Liver (tissue), 3 donors: ENCODE measurements around the gene SUGCT.

Experiments
- CTCF ChIP-seq: fragments of 150-350 bp; IDR thresholded peaks from 2 replicates; pipeline ENCODE4 v1.5.1; 2017; ENCODE audit warnings: improper control_type of control experiment, low read depth, low read length; ENCODE audit not compliant: missing input control
- EGR1 ChIP-seq, 2 donors: IDR thresholded peaks; 2 replicates each; pipeline ENCODE4 v1.6.1; 2016 to 2018; ENCODE audit warnings: antibody characterized with exemption in 2 of 2, low read depth in 2 of 2
- FOXA1 ChIP-seq: IDR thresholded peaks from 2 replicates; pipeline ENCODE4 v1.6.1; 2016; ENCODE audit warnings: antibody characterized with exemption
- FOXA2 ChIP-seq: IDR thresholded peaks from 2 replicates; pipeline ENCODE4 v1.6.1; 2016; ENCODE audit warnings: antibody characterized with exemption
- GABPA ChIP-seq, 2 donors: IDR thresholded peaks in 1 of 2; conservative IDR thresholded peaks in 1 of 2; 2 replicates each; pipeline ENCODE4 v1.6.1; 2016; ENCODE audit warnings: antibody characterized with exemption in 2 of 2, mild to moderate bottlenecking in 1 of 2, moderate library complexity in 1 of 2
- JUND ChIP-seq, 2 donors: IDR thresholded peaks; 2 replicates each; pipeline ENCODE4 v1.6.1; 2016; ENCODE audit warnings: antibody characterized with exemption in 2 of 2
- NR2F2 ChIP-seq: IDR thresholded peaks from 2 replicates; pipeline ENCODE4 v1.6.1; 2016; ENCODE audit warnings: antibody characterized with exemption
- RXRA ChIP-seq, 2 donors: IDR thresholded peaks; 2 replicates each; pipeline ENCODE4 v1.6.1; 2017 to 2018; ENCODE audit warnings: antibody characterized with exemption in 2 of 2, mild to moderate bottlenecking in 1 of 2
- SP1 ChIP-seq: IDR thresholded peaks from 2 replicates; pipeline ENCODE4 v1.6.1; 2018; ENCODE audit warnings: antibody characterized with exemption, mild to moderate bottlenecking
- TAF1 ChIP-seq: conservative IDR thresholded peaks from 2 replicates; pipeline ENCODE4 v1.6.1; 2016; ENCODE audit warnings: antibody characterized with exemption, mild to moderate bottlenecking
- ZBTB33 ChIP-seq: IDR thresholded peaks from 2 replicates; pipeline ENCODE4 v1.6.1; 2016; ENCODE audit warnings: antibody characterized with exemption
- TF ChIP-seq, protein P1 (sequence below): IDR thresholded peaks from 2 replicates; pipeline ENCODE4 v1.6.1; 2016; ENCODE audit warnings: antibody characterized with exemption, mild to moderate bottlenecking
- TF ChIP-seq, protein P2 (sequence below): IDR thresholded peaks from 2 replicates; pipeline ENCODE4 v1.6.1; 2016; ENCODE audit warnings: antibody characterized with exemption
- TF ChIP-seq, protein P3 (sequence below): IDR thresholded peaks from 2 replicates; pipeline ENCODE4 v1.6.1; 2016; ENCODE audit warnings: antibody characterized with exemption
- donor health status: healthy.
- donor health status: healthy.

- TF ChIP-seq SP1 (no peak), CTCF (no peak), TAF1 (no peak), GABPA (IDR thresholded peaks at IDR 0.05 in 1 of 2, conservative IDR thresholded peaks at IDR 0.05 in 1 of 2) (no peak), NR2F2 (no peak), EGR1 (IDR thresholded peaks at IDR 0.05; ENCODE audit: low read depth in 2 of 2) (no peak), ZBTB33 (no peak), RXRA (IDR thresholded peaks at IDR 0.05) (no peak), FOXA2 (no peak), JUND (IDR thresholded peaks at IDR 0.05) (no peak), FOXA1 (no peak)
- TF ChIP-seq, protein P1, sequence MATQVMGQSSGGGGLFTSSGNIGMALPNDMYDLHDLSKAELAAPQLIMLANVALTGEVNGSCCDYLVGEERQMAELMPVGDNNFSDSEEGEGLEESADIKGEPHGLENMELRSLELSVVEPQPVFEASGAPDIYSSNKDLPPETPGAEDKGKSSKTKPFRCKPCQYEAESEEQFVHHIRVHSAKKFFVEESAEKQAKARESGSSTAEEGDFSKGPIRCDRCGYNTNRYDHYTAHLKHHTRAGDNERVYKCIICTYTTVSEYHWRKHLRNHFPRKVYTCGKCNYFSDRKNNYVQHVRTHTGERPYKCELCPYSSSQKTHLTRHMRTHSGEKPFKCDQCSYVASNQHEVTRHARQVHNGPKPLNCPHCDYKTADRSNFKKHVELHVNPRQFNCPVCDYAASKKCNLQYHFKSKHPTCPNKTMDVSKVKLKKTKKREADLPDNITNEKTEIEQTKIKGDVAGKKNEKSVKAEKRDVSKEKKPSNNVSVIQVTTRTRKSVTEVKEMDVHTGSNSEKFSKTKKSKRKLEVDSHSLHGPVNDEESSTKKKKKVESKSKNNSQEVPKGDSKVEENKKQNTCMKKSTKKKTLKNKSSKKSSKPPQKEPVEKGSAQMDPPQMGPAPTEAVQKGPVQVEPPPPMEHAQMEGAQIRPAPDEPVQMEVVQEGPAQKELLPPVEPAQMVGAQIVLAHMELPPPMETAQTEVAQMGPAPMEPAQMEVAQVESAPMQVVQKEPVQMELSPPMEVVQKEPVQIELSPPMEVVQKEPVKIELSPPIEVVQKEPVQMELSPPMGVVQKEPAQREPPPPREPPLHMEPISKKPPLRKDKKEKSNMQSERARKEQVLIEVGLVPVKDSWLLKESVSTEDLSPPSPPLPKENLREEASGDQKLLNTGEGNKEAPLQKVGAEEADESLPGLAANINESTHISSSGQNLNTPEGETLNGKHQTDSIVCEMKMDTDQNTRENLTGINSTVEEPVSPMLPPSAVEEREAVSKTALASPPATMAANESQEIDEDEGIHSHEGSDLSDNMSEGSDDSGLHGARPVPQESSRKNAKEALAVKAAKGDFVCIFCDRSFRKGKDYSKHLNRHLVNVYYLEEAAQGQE, result no peak
- TF ChIP-seq, protein P2, sequence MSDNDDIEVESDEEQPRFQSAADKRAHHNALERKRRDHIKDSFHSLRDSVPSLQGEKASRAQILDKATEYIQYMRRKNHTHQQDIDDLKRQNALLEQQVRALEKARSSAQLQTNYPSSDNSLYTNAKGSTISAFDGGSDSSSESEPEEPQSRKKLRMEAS, result no peak
- TF ChIP-seq, protein P3, sequence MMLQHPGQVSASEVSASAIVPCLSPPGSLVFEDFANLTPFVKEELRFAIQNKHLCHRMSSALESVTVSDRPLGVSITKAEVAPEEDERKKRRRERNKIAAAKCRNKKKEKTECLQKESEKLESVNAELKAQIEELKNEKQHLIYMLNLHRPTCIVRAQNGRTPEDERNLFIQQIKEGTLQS, result no peak
Measured at GRCh38 chr7:40772096-40772495, 637.3 kb downstream of the SUGCT start.
